Measurements from ENCODE around the gene FXN. TPM values are rescaled to one million over a fixed set of nuclear protein-coding genes. Genes with fewer than 3 reads are reported as not detected.

The FXN gene
- total RNA-seq, 2 experiments from 2014 or later, result 6.9 to 36.1 TPM

- peaks cover 30% of the 10 kb centered on the region; the same call in 1 of the 2 replicates for H3K36me3 ChIP-seq (ENCODE audit: insufficient read depth, low read length)
- no TSS peak for BruUV-seq (replicated peaks)
- H3K27ac ChIP-seq (ENCODE audit: low read depth, low read length, poor library complexity, severe bottlenecking), result no peak overlapping the region
- H3K9me3 ChIP-seq (ENCODE audit: low read length), result no peaks in the 10 kb centered on the region
- no peaks in the 10 kb centered on the region for H4K20me1 ChIP-seq (ENCODE audit: insufficient read depth, low read length)
- ChIA-PET CTCF (ENCODE audit: unreplicated experiment) (no interaction called here), POLR2A (no interaction called here)
- H3K4me1 ChIP-seq (ENCODE audit: insufficient read depth, low read length, poor library complexity, severe bottlenecking), result no peaks in the 10 kb centered on the region
- no peak overlapping the region for H3K4me3 ChIP-seq (ENCODE audit: low read depth, low read length, poor library complexity, severe bottlenecking)
- H3K79me2 ChIP-seq (ENCODE audit: insufficient read depth, low read depth, low read length), result no peaks in the 10 kb centered on the region
- no peak for DNase-seq (ENCODE audit: low spot score)
- no peak overlapping the region for H2AFZ ChIP-seq (ENCODE audit: low read length)
- intact Hi-C loops (cut with micrococcal nuclease; ENCODE audit: unreplicated experiment), result no loop called here
- TF ChIP-seq, protein P1, sequence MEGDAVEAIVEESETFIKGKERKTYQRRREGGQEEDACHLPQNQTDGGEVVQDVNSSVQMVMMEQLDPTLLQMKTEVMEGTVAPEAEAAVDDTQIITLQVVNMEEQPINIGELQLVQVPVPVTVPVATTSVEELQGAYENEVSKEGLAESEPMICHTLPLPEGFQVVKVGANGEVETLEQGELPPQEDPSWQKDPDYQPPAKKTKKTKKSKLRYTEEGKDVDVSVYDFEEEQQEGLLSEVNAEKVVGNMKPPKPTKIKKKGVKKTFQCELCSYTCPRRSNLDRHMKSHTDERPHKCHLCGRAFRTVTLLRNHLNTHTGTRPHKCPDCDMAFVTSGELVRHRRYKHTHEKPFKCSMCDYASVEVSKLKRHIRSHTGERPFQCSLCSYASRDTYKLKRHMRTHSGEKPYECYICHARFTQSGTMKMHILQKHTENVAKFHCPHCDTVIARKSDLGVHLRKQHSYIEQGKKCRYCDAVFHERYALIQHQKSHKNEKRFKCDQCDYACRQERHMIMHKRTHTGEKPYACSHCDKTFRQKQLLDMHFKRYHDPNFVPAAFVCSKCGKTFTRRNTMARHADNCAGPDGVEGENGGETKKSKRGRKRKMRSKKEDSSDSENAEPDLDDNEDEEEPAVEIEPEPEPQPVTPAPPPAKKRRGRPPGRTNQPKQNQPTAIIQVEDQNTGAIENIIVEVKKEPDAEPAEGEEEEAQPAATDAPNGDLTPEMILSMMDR (conservative IDR thresholded peaks at IDR 0.05; ENCODE audit: low read length), result no peak
- TF ChIP-seq EZH2phosphoT487 (IDR thresholded peaks at IDR 0.05; ENCODE audit: borderline replicate concordance, low read depth, low read length), result no peak
- no peak overlapping the region for H3K4me2 ChIP-seq (ENCODE audit: low read length)
- no peaks in the 10 kb centered on the region for H3K9me2 ChIP-seq (ENCODE audit: insufficient read depth, low read length)
Measured at GRCh38 chr9:69071059-69071458, 35.5 kb downstream of the FXN start.

DNA sequence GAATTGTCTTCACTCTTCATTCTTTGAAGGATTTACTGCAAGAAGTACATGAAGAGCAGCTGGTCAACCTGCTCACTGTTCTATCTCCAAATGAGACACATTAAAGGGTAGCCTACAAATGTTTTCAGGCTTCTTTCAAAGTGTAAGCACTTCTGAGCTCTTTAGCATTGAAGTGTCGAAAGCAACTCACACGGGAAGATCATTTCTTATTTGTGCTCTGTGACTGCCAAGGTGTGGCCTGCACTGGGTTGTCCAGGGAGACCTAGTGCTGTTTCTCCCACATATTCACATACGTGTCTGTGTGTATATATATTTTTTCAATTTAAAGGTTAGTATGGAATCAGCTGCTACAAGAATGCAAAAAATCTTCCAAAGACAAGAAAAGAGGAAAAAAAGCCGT lies 37.6 kb downstream of the FXN start:
- Histone ChIP-seq H3K27ac (ENCODE audit: low read depth, low read length, poor library complexity, severe bottlenecking) (no peak overlapping the region), H3K9me2 (ENCODE audit: insufficient read depth, low read length) (no peaks in the 10 kb centered on the region), H3K4me1 (ENCODE audit: insufficient read depth, low read length, poor library complexity, severe bottlenecking) (no peaks in the 10 kb centered on the region), H3K9me3 (ENCODE audit: low read length) (no peaks in the 10 kb centered on the region), H4K20me1 (ENCODE audit: insufficient read depth, low read length) (no peaks in the 10 kb centered on the region), H2AFZ (ENCODE audit: low read length) (no peak overlapping the region), H3K36me3 (ENCODE audit: insufficient read depth, low read length) (peaks cover 13% of the 10 kb centered on the region; the same call in 1 of the 2 replicates), H3K79me2 (ENCODE audit: insufficient read depth, low read depth, low read length) (no peaks in the 10 kb centered on the region), H3K4me2 (ENCODE audit: low read length) (no peak overlapping the region), H3K4me3 (ENCODE audit: low read depth, low read length, poor library complexity, severe bottlenecking) (no peak overlapping the region)
- TF ChIP-seq EZH2phosphoT487 (IDR thresholded peaks at IDR 0.05; ENCODE audit: borderline replicate concordance, low read depth, low read length), result no peak
- TF ChIP-seq, protein P1 (conservative IDR thresholded peaks at IDR 0.05; ENCODE audit: low read length), result no peak
- ChIA-PET POLR2A (interaction anchor here (0.6 to 1.4 kb wide), 2 partner anchors 12 to 98 kb away, joined by 4 to 7 read pairs; no protein-coding TSS in a partner anchor), CTCF (ENCODE audit: unreplicated experiment) (no interaction called here)
- intact Hi-C loops (cut with micrococcal nuclease; ENCODE audit: unreplicated experiment), result no loop called here
- BruUV-seq (replicated peaks), result no TSS peak
- no peak for DNase-seq (ENCODE audit: low spot score)

GRCh38 chr9:69074801-69075200 lies 39.2 kb downstream of the FXN start:
- no peaks in the 10 kb centered on the region for H3K4me1 ChIP-seq (ENCODE audit: insufficient read depth, low read length, poor library complexity, severe bottlenecking)
- no peaks in the 10 kb centered on the region for H4K20me1 ChIP-seq (ENCODE audit: insufficient read depth, low read length)
- H3K9me3 ChIP-seq (ENCODE audit: low read length), result no peaks in the 10 kb centered on the region
- no peak for DNase-seq (ENCODE audit: low spot score)
- H2AFZ ChIP-seq (ENCODE audit: low read length), result no peak overlapping the region
- POLR2A ChIA-PET, result interaction anchor here (0.5 to 1.0 kb wide), 4 partner anchors 8 to 268 kb away, joined by 3 to 4 read pairs (median 4); no protein-coding TSS in a partner anchor
- H3K4me2 ChIP-seq (ENCODE audit: low read length), result no peak overlapping the region
- intact Hi-C loops (cut with micrococcal nuclease; ENCODE audit: unreplicated experiment), result no loop called here
- H3K79me2 ChIP-seq (ENCODE audit: insufficient read depth, low read depth, low read length), result no peaks in the 10 kb centered on the region
- CTCF ChIA-PET (ENCODE audit: unreplicated experiment), result no interaction called here
- BruUV-seq (replicated peaks), result no TSS peak
- no peak overlapping the region for H3K4me3 ChIP-seq (ENCODE audit: low read depth, low read length, poor library complexity, severe bottlenecking)
- TF ChIP-seq, protein P1 (conservative IDR thresholded peaks at IDR 0.05; ENCODE audit: low read length), result no peak
- TF ChIP-seq EZH2phosphoT487 (IDR thresholded peaks at IDR 0.05; ENCODE audit: borderline replicate concordance, low read depth, low read length), result no peak
- H3K27ac ChIP-seq (ENCODE audit: low read depth, low read length, poor library complexity, severe bottlenecking), result no peak overlapping the region
- H3K36me3 ChIP-seq (ENCODE audit: insufficient read depth, low read length), result peaks cover 8% of the 10 kb centered on the region; the same call in 1 of the 2 replicates
- H3K9me2 ChIP-seq (ENCODE audit: insufficient read depth, low read length), result no peaks in the 10 kb centered on the region
